HG03045 (cell line): Measurements from ENCODE around the gene ODF2.
"Not testable (repeated sequence)": the region's sequence is repeated elsewhere in the genome, so short reads cannot be mapped to it uniquely, and the experiment has no call there.

Experiments used
- ATAC-seq: cut with Tn5 transposase; IDR thresholded peaks from one replicate; pipeline ENCODE4 v1.9.1; 2021; ENCODE audit warnings: mild to moderate bottlenecking, moderate library complexity; ENCODE audit not compliant: unreplicated experiment

The ODF2 gene

DNA sequence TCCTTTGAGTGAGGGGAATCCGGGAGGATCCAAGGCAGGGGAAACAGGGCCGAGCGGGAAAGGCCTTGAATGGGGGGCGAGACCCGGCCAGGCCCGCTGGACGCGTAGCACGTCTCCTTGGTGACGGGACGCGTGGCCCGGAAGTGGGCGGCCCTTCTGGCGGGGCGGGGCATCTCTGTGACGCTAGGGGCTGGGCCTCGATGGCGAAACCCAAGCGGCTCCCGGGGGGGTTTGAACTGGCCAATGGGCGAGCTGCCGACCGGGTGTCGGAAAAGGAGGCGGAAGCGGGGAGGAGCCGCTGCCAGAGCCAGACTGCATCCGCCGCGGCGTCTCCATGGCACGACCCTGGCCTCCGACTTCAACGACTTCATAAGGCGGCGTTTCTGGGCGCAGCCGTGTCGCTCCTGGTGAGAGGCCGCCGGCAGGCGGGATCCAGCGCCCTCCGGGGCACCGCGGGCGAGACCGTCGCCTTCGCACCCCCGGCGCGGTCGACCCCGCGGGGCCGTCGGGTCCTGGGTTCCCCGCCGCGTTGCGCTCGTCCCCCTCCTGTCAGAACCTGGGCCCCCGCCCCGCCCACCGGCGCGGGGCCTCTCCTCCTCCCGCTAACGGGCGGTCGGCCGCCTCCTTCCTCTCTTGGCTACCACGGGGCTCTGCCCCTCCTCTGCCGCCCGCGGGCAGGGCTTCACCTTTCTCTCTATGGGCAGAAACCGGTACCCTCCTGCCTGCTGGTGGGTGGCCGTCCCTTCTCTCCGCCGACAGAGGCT is at the start of gene ODF2:
TSS of gene ODF2 (plus strand) at position 158 of the 764 bp plus-strand sequence. CDS start at position 244, 86 bp downstream.
- ATAC-seq: peak; percentile 88

DNA sequence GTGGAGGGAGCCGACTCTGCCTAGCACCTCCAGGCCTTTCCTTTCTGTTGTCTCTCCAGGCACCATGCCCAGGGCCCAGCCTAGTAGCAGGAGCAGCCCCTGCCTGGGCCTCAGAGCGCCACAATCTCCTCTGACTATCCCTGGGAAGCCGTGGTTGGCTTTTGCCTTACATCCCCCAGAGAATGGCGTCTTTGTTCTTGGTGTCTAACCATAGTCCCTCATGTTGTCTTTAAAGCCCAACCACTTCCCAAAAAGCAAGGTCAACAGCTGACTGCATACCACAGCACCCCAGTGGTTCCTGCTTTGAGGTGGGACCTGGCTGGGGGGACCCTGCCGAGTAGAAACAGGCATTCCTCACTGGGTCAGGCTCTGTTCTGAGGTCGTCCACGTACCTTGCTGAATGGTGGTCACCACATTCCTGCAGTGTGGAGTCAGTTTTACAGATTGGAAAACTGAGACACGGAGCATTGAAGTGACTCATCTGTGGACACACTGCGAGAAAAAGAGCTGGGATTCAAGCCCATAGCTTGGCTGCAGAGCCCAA is 48.9 kb upstream of the ODF2 start:
- ATAC-seq: no peak

DNA sequence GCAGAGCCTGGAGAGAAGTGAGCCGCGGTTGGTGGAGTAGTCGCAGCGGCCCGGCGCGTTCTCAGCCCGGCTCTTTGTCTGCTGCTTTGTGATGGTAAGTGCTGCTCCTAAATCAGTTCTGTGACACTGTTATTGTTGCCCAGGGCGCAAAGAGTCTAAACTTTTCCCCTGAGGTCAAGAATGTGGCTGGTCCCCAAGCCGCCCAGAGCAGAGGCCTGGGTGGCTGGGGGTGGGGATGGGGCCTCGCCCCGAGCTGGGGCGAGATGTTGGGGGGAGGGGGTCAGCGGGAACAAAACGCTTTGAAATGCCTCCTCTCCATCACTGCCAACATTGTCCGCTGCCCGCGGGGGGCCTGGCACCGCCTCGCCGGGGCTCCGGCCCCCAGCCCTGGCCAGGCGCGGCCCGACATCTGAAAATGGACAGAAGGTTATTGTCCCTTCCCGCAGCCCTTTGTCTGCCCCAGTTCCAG is 46.8 kb upstream of the ODF2 start:
- no peak for ATAC-seq

DNA sequence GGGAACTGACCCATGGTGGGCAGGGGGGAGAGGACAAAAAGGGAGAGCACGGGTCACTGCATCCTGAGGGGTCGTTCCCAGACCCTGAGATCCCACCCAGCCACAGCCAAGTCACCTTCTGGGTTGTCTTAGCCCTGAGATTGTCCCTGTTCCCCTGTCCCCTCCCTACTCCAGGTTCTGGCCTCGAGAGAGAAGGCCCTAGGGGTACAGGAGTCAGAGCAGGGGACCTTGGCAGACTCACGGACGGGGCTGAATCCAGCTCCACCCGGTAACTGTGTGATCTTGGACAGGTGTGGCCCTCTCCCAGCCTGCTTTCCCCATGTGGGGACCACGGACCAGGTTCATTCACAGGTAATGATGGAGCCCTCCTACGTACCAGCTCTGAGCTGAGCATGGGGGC is 46.4 kb upstream of the ODF2 start:
- no peak for ATAC-seq

GRCh38 chr9:128409978-128410377 is 45.8 kb upstream of the ODF2 start:
- ATAC-seq: no peak

GRCh38 chr9:128411364-128412119 is 44.3 kb upstream of the ODF2 start:
- ATAC-seq: no peak

DNA sequence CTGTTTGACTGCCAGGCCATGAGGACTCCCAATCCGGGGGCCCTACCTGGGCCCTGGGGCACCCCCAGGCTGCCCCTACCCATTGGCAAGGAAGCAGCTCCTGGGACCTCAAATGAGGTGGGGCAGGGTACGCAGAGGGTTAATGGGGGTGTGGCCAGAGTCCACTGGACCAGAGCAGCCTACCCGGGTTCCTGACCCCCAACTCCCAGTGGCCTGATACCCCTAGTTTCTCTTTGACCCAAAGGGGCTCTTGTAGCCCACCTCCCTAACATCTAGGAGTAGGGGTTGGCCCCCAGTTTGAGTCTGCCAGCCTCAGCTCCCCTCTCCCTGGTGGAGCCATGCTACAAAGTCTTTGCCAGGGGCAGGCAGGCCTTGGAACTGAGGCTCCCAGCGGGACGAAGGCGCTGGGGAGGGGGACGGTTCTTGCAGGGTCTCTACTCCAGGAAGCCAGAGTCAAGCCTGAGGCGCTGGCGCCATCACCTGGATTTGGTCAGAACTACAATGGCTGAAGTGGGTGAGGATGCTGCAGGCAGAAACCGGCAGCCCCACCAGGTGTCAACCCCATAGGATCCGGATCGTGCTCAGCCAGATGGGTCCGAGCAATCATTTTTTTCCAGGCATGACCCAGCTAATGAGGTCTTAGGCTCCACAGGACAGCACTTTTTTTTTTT is 43.6 kb upstream of the ODF2 start:
- ATAC-seq: no peak

DNA sequence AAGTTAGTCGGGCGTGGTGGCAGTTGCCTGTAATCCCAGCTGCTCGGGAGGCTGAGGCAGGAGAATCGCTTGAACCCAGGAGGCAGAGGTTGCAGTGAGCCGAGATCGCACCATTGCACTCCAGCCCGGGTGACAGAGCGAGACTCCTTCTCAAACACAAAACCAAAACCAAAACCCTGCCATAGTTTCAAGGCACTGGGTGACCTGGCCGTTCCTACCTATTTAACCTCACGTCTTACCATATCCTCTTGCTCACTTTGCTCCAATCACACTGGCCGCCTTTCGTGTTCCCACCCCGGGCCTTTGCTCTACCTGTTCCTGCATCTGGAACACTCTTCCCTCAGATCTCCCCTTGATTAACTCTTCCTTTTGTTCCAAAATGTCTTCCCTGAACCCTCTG is 42.1 kb upstream of the ODF2 start:
- not testable (repeated sequence) for ATAC-seq

- ATAC-seq: no peak
Measured at GRCh38 chr9:128414461-128414860, 41.3 kb upstream of the ODF2 start.

DNA sequence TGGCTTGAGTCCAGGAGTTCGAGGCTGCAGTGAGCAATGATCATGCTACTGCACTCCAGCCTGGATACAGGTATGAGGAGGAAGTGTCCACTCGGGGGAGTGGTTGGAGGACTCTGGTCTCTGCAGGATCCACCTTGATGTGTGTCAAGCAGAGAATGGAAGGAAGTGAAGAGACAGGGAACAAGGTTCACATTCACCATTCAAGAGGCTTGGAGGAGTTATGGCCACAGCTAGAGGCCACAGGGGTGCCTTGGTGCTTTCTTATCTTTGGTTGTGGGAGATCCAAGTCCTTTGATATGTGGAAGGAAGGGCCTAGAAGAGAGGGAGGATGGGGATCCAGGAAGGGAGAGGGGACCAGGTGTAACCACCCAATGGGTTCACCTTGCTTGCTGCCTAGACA is 40.5 kb upstream of the ODF2 start:
- ATAC-seq: no peak

DNA sequence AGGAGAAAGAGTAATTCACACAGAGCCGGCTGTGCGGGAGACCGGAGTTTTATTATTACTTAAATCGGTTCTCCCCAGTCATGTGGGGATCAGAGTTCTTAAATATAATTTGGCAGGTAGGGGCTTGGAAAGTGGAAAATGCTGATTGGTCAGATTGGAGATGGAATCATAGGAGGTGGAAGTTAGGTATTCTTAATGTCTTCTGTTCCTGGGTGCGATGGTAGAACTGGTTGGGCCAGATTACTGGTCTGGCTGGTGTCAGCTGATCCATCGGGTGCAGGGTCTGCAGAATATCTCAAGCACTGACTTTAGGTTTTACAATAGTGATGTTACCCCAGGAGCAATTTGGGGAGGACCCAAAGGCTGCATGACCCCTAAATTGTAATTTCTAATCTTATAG is 39.8 kb upstream of the ODF2 start:
- ATAC-seq: no peak

DNA sequence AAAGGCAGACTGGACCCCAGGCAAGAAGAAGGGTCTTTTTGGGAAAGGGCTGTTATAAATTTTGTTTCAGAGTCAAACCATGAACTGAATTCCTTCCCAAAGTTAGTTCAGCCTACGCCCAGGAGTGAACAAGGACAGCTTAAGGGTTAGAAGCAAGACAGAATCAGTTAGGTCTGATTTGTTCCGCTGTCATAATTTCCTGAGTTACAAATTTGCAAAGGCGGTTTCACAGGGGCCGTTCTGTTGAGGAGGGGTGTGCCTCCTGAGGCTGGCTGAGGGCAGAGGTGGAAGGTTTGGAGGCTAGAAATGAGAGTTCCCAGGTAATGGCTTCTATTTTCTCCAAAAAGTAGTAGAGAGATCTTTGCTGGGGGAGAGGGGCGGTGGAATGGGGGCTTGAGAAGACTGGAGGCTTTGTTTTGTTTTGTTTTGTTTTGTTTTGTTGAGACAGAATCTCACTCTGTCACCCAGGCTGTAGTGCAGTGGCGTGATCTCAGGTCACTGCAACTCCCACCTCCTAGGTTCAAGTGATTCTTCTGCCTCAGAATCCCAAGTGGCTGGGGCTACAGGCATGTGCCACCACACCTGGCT is 39.3 kb upstream of the ODF2 start:
- ATAC-seq: no peak

- no peak for ATAC-seq
Measured at GRCh38 chr9:128419061-128419925, 36.5 kb upstream of the ODF2 start.

DNA sequence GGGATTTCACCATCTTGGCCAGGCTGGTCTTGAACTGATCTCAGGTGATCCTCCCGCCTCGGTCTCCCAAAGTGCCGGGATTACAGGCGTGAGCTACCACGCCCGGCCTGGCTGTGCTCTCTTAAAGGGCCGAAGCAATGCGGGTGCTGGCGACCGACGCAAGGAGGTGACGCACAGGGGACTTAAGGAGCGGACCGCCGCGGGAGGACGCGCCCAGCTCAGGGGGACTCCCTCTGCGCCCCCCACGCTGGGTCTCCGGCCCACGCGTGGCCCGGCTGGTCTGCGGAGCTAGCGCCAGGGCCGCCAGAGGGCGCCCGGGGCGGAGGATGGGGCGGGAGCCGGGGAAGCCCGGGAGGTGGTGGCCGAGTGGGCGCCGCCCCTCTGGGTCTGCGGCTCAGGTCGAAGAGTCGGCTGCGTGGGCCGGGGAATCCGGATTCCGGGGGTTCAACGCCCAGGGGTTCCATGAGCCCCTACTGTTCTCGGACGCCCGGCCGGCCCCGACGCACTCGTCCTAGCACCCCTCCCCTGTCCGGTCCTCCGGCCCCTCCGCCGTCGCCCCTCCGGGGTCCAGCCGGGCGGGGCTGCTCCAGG is 35.7 kb upstream of the ODF2 start:
- peak; percentile 77 for ATAC-seq

DNA sequence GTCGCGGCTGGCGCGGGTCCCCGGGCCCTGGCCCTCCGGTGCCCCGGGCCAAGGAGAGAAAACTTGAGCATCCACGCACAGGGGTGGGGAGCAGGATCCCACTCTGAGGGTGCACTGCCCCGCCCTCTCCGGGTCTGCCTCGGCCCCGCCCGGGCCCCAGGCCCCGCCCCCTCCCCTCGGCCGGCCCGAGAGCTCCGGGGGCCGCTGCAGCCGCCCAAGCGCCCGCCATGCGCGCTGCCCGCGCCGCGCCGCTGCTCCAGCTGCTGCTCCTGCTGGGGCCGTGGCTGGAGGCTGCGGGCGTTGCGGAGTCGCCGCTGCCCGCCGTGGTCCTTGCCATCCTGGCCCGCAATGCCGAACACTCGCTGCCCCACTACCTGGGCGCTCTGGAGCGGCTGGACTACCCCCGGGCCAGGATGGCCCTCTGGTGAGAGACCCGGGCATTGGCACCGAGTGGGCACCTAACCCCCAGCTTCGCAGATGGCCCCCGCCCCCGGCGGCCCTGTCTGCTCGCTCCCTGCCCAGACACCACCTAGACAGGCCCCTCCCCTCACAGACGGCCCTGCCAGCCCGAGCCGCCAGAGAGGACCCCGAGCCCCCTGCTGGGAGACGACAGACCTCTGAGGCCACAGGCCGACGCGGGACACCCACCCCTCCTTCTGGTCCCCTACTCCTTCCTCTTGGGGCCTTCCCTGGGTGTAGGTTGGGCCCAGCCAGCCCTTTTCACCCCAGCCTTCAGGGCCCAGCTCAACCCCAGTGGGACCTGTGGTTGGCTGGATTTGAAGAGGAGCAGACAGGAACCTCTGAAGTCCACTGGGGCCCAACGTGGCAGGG is 34.9 kb upstream of the ODF2 start, which contains the start of gene CERCAM:
TSS of gene CERCAM (plus strand) at position 207 of the 831 bp plus-strand sequence. CDS start at position 228, 21 bp downstream.
- peak; percentile 72 for ATAC-seq

DNA sequence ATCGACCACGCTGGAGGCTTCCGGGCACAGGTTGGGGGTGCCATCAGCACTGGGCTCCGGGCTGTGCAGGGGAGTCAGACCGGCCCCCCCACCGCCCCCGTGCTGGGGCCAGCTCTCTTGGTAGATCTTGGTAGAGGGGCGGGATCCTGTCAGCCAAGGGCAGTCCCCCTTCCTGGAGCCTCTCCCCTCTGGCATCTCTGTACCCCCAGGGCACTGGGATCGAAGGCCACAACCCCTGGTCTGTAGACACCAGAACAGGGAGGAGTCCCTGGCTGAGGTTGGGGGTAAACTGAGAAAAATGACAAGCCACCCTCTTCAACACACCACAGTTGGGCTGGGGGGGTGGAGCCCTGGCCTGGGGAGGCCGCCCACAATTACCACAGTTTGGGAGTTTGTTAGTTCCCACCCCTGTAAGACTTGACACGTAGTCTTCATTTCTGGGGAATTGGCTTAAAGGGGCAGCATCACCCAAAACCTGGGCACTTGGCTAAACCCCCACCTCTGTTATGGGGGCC is 34.3 kb upstream of the ODF2 start:
- ATAC-seq: no peak

GRCh38 chr9:128422022-128422782 is 33.6 kb upstream of the ODF2 start:
- ATAC-seq: not testable (repeated sequence)

DNA sequence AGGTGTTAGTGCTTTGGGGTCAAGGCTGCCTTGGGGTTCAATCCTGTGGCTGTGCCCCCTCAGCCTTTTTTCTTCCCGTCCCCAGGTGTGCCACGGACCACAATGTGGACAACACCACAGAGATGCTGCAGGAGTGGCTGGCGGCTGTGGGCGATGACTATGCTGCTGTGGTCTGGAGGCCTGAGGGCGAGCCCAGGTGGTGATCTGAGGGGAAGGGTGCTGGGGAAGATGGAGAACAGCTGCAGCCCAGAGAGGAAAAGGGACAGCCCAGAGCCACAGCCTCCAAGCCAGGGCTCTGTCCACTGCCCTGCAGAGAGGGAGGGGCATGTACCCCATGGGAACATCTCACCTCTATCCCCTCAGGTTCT is 33.0 kb upstream of the ODF2 start:
- no peak for ATAC-seq
